Stimulated activated CD4-positive, alpha-beta T cell treated with anti-CD3 and anti-CD28 coated beads, Interleukin-2, amount 100 ng/mL, for 4 hours (primary cell): ENCODE data around the gene FAM168A.
"Not testable (repeated sequence)": the region's sequence is repeated elsewhere in the genome, so short reads cannot be mapped to it uniquely, and the experiment has no call there.

Experiments
- DNase-seq: peaks from one replicate; pipeline ENCODE4 v3.0.0-alpha.2; 2020; ENCODE audit warnings: low read depth

Gene FAM168A

GRCh38 chr11:73518195-73518594 is 79.7 kb downstream of the FAM168A start:
- DNase-seq = no peak

- no peak for DNase-seq
These were observed 81.8 kb downstream of the FAM168A start for GRCh38 chr11:73516080-73516479.

GRCh38 chr11:73513707-73514106 is 84.2 kb downstream of the FAM168A start:
- DNase-seq = no peak

GRCh38 chr11:73510877-73511276 is 87.0 kb downstream of the FAM168A start:
- DNase-seq = no peak

GRCh38 chr11:73510106-73510505 is 87.8 kb downstream of the FAM168A start:
- DNase-seq = no peak

- DNase-seq = no peak
These were observed 88.7 kb downstream of the FAM168A start for GRCh38 chr11:73509188-73509587.

GRCh38 chr11:73508243-73509176 is 89.4 kb downstream of the FAM168A start:
- no peak for DNase-seq

GRCh38 chr11:73507086-73507485 is 90.8 kb downstream of the FAM168A start:
- DNase-seq = no peak

- no peak for DNase-seq
These were observed 91.9 kb downstream of the FAM168A start for GRCh38 chr11:73506038-73506437.

- DNase-seq = no peak
These were observed 99.6 kb downstream of the FAM168A start for GRCh38 chr11:73498343-73498742.

GRCh38 chr11:73496134-73496533 is 101.8 kb downstream of the FAM168A start:
- no peak for DNase-seq

GRCh38 chr11:73495731-73496130 is 102.2 kb downstream of the FAM168A start:
- no peak for DNase-seq

- no peak for DNase-seq
These were observed 103.8 kb downstream of the FAM168A start for GRCh38 chr11:73493956-73494598.

- DNase-seq = no peak
These were observed 116.3 kb downstream of the FAM168A start for GRCh38 chr11:73481626-73482025.

GRCh38 chr11:73480677-73481076 is 117.2 kb downstream of the FAM168A start:
- DNase-seq = no peak

- DNase-seq = no peak
These were observed 119.1 kb downstream of the FAM168A start for GRCh38 chr11:73478737-73479347.

- DNase-seq = no peak
These were observed 120.4 kb downstream of the FAM168A start for GRCh38 chr11:73477518-73477917.

GRCh38 chr11:73475549-73476095 is 122.3 kb downstream of the FAM168A start:
- no peak for DNase-seq

- DNase-seq = no peak
These were observed 124.7 kb downstream of the FAM168A start for GRCh38 chr11:73473252-73473651.

GRCh38 chr11:73470036-73470612 is 127.8 kb downstream of the FAM168A start:
- DNase-seq = not testable (repeated sequence)

GRCh38 chr11:73469401-73469800 is 128.5 kb downstream of the FAM168A start:
- no peak for DNase-seq

GRCh38 chr11:73468590-73469161 is 129.2 kb downstream of the FAM168A start:
- no peak for DNase-seq
